ENCODE data around the gene CXXC1.

DNA sequence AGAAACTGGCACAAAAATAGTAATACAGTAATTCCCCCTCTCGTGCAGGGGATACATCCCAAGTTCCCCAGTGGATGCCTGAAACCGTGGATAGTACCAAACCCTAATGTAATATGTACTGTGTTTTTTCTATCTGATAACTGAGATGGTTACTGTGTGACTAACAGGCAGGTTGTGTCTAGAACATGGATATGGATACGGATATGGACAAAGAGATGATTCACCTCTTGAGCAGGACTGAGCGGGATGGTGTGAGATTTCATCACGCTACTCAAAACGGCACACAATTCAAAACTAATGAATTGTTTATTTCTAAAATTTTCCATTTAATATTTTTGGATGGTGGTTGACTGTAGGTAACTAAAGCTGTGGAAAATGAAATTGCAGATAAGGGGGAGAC lies 9.6 kb downstream of the CXXC1 start:
- TF ChIP-seq EZH2 (IDR thresholded peaks at IDR 0.05; ENCODE audit: insufficient read depth, poor library complexity, severe bottlenecking) (no peak), EZH2phosphoT487 (IDR thresholded peaks at IDR 0.05; ENCODE audit: insufficient read depth, low read depth) (no peak)

Measured in GM23248 (cell line).